Stimulated activated effector memory CD8-positive, alpha-beta T cell treated with anti-CD3 and anti-CD28 coated beads, Interleukin-12 subunit alpha, Interleukin-12 subunit beta, amount 100 ng/mL, for 72 hours (primary cell): ENCODE measurements around the gene UTS2R.

Source experiments
- ATAC-seq: fragments of 150-1000 bp; cut with Tn5 transposase; 2 replicates; pipeline ENCODE4 v1.10.0; 2021
- DNase-seq, 2 donors: peaks; one replicate each; pipeline ENCODE4 v3.0.0; 2021 to 2022; ENCODE audit warnings: low spot score in 2 of 2
- H3K27ac Mint-ChIP-seq: one replicate; pipeline ENCODE4 v1.8.0; 2022; ENCODE audit warnings: mild to moderate bottlenecking, mixed read lengths
- H3K36me3 Mint-ChIP-seq: one replicate; pipeline ENCODE4 v1.8.0; 2022; ENCODE audit warnings: mild to moderate bottlenecking, mixed read lengths
- H3K4me1 Mint-ChIP-seq: one replicate; pipeline ENCODE4 v1.8.0; 2022; ENCODE audit warnings: mixed read lengths
- H3K4me3 Mint-ChIP-seq: one replicate; pipeline ENCODE4 v1.8.0; 2022; ENCODE audit warnings: mild to moderate bottlenecking, mixed read lengths
- H3K9me3 Mint-ChIP-seq: one replicate; pipeline ENCODE4 v1.8.0; 2022; ENCODE audit warnings: mixed read lengths

The UTS2R gene

GRCh38 chr17:82330322-82331239 is 41.0 kb upstream of the UTS2R start:
- Mint-ChIP-seq H3K4me1 (peaks cover 28% of the 10 kb centered on the region), H3K9me3 (no peaks in the 10 kb centered on the region), H3K36me3 (peaks cover 8% of the 10 kb centered on the region), H3K27ac (peak overlapping the region; percentile 14), H3K4me3 (no peak overlapping the region)
- ATAC-seq (no peak), DNase-seq (no peak)

- no peak for ATAC-seq
- H3K4me1 Mint-ChIP-seq = peaks cover 34% of the 10 kb centered on the region
- no peak overlapping the region for H3K27ac Mint-ChIP-seq
- H3K4me3 Mint-ChIP-seq = peak overlapping the region; percentile 81
- no peaks in the 10 kb centered on the region for H3K9me3 Mint-ChIP-seq
- no peaks in the 10 kb centered on the region for H3K36me3 Mint-ChIP-seq
- DNase-seq = no peak
Measured at GRCh38 chr17:82331345-82331939, 40.1 kb upstream of the UTS2R start.

DNA sequence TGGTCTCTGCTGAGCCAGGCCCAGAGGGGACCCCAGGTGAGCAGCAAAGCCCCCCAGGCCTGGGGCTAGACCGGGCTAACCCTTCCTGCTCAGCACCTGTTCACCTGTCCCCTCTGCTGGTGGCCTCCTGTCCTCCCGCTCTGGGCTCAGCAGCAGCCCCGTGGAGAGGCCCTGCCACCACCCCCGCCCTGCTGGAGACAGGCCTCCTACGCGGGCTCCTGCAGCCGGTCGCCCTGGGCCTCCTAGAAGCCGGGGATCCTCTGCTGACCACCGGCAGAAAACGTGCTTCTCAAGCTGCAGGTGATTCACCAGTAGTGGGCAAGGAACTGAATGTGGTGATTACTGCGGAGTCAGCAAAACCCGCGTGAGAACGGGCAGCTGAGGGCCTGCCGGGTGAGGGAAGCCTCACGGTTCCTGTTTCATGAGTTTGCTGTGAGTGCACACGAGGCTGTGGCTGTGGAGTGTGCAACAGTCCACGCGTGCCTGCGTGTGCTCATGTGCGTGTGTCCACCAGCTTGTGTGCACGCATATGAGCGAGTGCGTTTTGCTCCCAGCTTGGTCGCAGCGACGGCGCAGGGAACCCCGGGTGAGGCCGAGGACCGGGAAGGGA is 38.8 kb upstream of the UTS2R start:
- H3K4me3 Mint-ChIP-seq = peak overlapping the region; percentile 81

DNA sequence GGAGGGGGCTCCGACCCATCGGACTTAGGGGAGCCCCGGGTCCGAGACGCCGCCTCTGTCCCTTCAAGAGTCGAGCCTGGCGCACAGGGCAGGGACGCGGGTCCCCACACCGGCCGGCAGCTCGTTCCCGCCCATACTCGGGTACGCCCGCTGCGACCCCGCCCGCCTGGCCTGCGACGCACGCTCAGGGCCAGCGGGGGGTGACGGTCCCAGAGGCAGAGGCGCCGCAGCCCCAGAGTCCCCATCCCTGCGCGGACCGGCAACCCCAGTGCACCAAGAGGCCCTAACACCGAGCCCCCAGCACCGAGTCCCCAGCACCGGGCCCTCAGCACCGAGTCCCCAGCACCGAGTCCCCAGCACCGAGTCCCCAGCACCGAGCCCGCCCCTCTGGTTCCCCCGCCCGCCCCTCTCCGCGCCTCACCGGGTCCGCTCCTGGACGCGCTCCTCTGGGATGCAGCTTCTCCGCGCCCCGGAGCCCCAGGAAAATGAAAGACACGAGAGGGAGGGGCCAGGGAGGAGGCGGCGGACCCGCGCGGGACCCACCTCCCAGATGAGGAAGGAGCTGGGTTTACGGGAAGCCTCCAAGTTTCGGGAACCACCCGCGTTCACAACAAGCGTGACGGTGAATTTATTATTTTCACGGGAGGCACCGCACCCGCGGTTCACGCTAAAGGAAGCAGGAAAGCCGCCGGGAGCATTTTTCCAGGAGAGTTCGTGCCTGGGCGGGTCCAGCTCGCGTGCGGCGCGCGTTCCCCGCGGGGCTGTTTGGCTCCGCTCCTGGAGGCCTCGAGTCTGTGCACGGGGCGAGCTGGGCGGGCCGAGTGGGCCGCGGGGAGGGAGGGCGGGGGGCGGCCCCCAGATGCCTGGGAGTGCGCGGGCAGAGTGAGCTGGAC is 38.0 kb upstream of the UTS2R start, which contains the start of gene SECTM1:
Gene SECTM1, minus strand, starts transcription at position 488 of the 893 bp plus-strand sequence. CDS start 6,526 bp downstream, outside the sequence.
- DNase-seq (no peak), ATAC-seq (peak; percentile 65)
- peak within 1 kb of the TSS; percentile 34 for H3K27ac Mint-ChIP-seq
- peaks cover 38% of the 10 kb centered on the region for H3K4me1 Mint-ChIP-seq
- H3K36me3 Mint-ChIP-seq = no peaks in the 10 kb centered on the region
- H3K9me3 Mint-ChIP-seq = no peaks in the 10 kb centered on the region
- peak within 1 kb of the TSS; percentile 81 for H3K4me3 Mint-ChIP-seq

More for the DNA sequence above, 38.8 kb upstream of the UTS2R start:
- DNase-seq (no peak), ATAC-seq (peak; percentile 69)
- Mint-ChIP-seq H3K36me3 (no peaks in the 10 kb centered on the region), H3K4me1 (peaks cover 34% of the 10 kb centered on the region), H3K27ac (peak overlapping the region; percentile 34), H3K9me3 (no peaks in the 10 kb centered on the region)

DNA sequence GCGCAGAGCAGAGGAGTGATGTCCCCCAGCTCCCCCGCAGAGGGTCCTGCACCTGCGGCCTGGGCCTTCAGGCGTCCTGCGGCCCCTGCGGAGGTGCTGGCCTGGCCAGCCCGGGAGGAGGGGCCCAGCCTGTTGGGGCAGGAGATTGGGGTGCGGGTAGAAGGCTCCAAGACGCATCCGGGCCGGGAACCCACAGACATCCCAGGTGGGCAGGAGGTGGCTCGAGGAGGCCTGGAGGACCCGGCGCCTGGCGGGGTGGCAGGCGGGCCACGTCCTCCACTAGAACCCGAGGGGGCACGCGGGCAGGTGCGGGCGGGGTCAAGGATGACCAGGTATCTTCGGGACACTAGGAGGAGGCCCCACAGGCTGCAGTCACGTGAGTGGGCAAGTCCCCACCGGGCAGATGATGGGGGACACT is 37.4 kb upstream of the UTS2R start:
- peak overlapping the region; percentile 81 for H3K4me3 Mint-ChIP-seq
- no peak overlapping the region for H3K27ac Mint-ChIP-seq
- no peak for ATAC-seq
- no peak for DNase-seq
- no peaks in the 10 kb centered on the region for H3K9me3 Mint-ChIP-seq
- peaks cover 44% of the 10 kb centered on the region for H3K4me1 Mint-ChIP-seq
- H3K36me3 Mint-ChIP-seq = no peaks in the 10 kb centered on the region

- Mint-ChIP-seq H3K4me1 (peaks cover 44% of the 10 kb centered on the region), H3K4me3 (peak overlapping the region; percentile 81), H3K27ac (peak overlapping the region; percentile 90), H3K9me3 (no peaks in the 10 kb centered on the region), H3K36me3 (no peaks in the 10 kb centered on the region)
- no peak for ATAC-seq
- DNase-seq = no peak
Measured at GRCh38 chr17:82334622-82335394, 36.8 kb upstream of the UTS2R start.

GRCh38 chr17:82338858-82339633 is 32.5 kb upstream of the UTS2R start:
- no peak overlapping the region for H3K4me3 Mint-ChIP-seq
- H3K4me1 Mint-ChIP-seq = peaks cover 29% of the 10 kb centered on the region
- ATAC-seq (peak; percentile 13), DNase-seq (no peak)
- H3K36me3 Mint-ChIP-seq = no peaks in the 10 kb centered on the region
- no peak overlapping the region for H3K27ac Mint-ChIP-seq
- H3K9me3 Mint-ChIP-seq = no peaks in the 10 kb centered on the region

DNA sequence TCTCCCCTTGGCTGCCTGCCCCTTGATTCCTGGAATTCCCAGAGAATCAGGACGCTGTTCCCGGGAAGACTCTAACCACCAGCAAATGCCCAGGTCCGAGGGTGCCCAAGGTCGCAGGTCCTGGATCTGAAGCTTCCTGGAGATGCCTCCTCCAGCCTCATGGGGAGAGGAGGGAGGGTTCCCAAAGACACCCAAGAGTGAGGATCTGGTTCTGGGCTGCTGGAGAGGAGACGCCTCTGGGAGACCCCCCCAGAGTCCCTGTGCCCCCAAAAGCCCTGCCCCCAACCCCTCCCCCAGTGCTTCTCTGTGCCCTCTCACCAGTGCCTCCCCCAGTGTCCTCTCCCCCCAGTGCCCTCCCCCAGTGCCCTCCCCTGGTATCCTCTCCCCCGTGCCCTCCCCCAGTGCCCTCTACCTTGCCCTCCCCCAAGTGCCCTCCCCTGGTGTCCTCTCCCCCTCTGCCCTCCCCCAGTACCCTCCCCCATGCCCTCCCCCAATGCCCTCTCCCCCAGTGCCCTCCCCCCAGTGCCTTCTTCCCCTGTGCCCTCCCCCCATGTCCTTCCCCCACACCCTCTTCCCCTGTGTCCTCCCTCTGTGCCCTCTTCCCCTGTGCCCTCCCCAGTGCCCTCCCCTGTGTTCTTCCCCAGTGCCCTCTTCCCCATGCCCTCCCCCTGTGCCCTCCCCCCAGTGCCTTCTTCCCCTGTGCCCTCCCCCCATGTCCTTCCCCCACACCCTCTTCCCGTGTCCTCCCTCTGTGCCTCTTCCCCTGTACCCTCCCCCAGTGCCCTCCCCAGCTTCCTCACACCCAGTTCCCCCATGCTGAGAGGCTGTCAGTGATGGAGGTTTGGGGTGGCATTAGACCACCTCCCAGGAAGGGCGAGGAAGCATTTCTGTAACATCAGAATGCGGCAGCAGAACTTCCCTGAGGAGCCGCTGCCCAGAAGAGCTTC is 31.7 kb upstream of the UTS2R start:
- ATAC-seq = no peak
- Mint-ChIP-seq H3K4me3 (no peak overlapping the region), H3K4me1 (peaks cover 22% of the 10 kb centered on the region), H3K36me3 (no peaks in the 10 kb centered on the region), H3K9me3 (no peaks in the 10 kb centered on the region), H3K27ac (no peak overlapping the region)
- DNase-seq = no peak

DNA sequence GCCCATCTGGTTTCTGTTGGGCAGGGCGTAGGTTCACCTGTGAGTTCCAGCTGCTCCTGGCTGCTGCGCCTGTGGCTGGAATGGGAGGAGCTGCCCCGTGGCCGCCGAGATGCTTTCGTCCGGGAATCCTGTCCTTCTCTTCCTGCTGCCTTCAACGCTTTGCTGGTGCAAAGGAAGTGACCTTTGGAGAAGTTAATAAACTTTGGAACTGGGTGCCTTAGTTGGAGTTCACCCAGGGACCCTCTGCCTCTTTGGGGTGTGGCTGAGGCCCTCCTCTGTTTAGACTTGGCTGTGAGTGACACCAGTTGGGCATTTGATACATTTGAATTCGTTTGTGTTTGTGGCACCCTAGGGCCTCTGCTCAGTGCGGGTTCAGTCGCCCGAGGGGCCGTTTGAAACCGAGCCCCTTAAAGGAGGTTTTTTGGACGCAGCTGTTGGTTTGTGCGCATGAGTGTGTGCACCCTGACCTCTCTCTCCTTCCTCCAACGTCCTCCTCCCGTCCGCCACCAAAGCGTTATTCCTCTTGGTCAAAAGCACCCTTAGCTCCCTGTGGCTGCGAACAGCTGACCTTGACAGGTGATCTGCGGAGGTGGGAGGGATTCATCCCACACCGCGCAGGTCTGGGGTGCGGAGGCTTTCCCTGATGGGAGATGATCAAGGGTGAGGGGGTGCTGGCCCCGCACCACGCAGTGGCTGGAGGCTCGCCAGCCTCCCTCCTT is 29.0 kb upstream of the UTS2R start:
- Mint-ChIP-seq H3K36me3 (no peaks in the 10 kb centered on the region), H3K9me3 (no peaks in the 10 kb centered on the region), H3K27ac (no peak overlapping the region), H3K4me1 (peaks cover 9% of the 10 kb centered on the region), H3K4me3 (no peak overlapping the region)
- DNase-seq (no peak), ATAC-seq (no peak)

GRCh38 chr17:82343560-82343959 is 28.0 kb upstream of the UTS2R start:
- ATAC-seq (no peak), DNase-seq (no peak)
- Mint-ChIP-seq H3K4me1 (peaks cover 5% of the 10 kb centered on the region), H3K36me3 (no peaks in the 10 kb centered on the region), H3K4me3 (no peak overlapping the region), H3K27ac (no peak overlapping the region), H3K9me3 (no peaks in the 10 kb centered on the region)

GRCh38 chr17:82344175-82344907 is 27.2 kb upstream of the UTS2R start:
- ATAC-seq = peak; percentile 11
- Mint-ChIP-seq H3K4me3 (no peak overlapping the region), H3K9me3 (no peaks in the 10 kb centered on the region), H3K4me1 (no peaks in the 10 kb centered on the region), H3K27ac (no peak overlapping the region), H3K36me3 (no peaks in the 10 kb centered on the region)
- DNase-seq = no peak
